ENCODE data around the gene FAM222A.

Gene FAM222A

DNA sequence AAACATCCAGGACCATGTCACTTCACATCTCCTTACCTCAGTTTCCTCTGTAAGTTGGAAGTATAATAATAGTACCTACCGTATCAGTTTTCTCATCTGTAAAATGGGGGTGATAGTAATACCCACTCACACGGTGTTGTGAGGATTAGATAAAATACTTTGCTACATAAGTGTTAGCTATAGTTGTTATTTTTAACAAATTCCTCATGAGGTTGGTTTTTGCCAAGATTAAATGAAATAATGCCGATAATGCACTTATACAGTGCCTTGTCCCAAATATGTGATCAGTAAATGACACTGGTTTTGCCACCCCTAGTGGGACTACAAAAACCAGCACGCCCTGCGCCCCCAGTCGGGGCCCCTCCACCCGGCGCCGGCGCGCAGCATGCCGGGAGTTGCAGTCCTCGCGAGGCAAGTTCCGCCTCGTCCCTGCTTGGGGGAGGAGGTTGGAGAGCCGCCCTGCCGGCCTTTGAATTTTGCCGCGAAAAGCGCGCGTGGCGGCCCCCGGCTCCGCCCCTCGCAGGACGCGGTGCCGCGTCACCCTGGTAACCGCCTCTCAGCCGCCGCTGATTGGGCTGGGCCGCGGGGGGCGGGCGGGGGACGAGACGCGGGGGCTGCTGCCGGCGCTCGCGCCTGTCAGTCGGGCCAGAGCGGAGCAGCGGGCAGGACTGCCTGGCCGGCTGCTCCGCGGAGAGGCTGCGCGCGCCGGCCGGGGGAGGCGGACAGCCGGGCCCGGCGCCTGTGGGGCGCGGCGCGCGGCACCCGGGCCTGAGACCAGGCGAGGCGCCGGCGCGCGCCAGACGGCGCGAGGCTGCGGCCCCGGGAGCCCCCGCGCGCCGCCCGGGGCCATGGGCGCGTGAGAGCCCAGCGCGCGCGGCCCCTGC, at the start of gene FAM222A:
TSS of gene FAM222A (plus strand) at position 639 of the 884 bp plus-strand sequence. CDS start 30,322 bp downstream, outside the sequence.
- DNase-seq (ENCODE audit: low read depth) = peak; percentile 96

- DNase-seq (ENCODE audit: low read depth) = no peak
These were observed 49.2 kb upstream of the FAM222A start for GRCh38 chr12:109664402-109664801.

- DNase-seq (ENCODE audit: low read depth) = no peak
These were observed 47.6 kb upstream of the FAM222A start for GRCh38 chr12:109666068-109666467.

DNA sequence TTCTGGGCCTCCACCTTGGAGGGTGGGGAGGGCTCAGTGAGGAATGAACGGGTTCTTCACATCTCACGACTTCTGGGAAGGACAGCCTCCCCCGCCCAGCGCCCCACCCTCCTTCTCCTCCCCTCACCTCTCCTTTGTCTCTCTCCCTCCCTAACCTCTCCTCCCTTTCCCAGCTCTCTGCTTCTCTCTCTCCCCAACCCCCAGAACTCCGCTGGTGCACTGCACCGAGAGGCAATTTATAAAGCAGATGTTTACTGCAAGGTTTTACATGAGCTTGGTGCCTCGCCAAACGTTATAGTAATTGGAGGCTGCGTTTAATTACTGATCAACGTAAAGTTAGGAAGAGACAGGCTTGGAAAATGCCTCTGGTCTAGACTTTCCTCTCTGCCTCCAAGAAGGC, 42.9 kb upstream of the FAM222A start:
- DNase-seq (ENCODE audit: low read depth) = no peak

GRCh38 chr12:109671502-109671901, 42.1 kb upstream of the FAM222A start:
- DNase-seq (ENCODE audit: low read depth) = no peak

DNA sequence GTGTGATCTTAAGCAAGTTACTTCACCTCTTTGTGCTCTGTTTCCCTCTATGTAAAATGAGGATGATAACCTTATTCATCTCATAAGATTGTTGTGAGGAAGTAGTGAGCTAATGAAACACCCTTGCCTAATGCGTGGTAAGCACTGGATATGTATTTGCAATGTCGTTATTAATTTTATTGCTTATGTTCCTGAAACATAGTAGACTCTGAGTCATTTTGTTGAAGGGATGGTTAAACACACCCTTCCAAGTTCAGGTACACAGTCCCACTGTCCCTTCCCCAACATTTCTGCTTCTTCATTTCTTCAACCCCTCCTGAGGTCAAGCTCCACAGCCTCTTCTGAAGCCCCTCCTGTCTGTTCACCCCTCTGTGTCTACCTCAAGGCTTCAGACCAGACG, 40.2 kb upstream of the FAM222A start:
- DNase-seq (ENCODE audit: low read depth) = no peak

GRCh38 chr12:109673884-109674283, 39.7 kb upstream of the FAM222A start:
- DNase-seq (ENCODE audit: low read depth) = no peak

DNA sequence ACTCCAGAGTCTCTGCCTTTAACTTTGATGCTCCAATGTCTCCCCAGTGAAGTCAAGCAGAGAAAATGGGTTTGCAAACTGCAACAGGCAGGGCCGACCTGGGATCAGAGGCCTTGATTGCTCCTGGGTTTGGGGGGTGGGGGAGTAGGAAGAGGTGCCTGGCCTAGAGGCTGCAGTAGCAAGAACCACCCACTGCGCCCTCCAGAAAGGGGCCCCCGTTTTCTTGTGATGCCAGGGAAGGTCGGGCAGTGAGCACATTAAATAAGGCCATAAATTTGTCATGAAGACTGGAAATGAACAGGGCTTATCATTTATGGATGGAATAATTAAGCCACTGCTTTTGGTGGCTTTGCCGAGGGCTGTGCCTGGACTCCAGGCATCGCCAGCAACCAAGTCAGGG, 38.2 kb upstream of the FAM222A start:
- DNase-seq (ENCODE audit: low read depth) = no peak

DNA sequence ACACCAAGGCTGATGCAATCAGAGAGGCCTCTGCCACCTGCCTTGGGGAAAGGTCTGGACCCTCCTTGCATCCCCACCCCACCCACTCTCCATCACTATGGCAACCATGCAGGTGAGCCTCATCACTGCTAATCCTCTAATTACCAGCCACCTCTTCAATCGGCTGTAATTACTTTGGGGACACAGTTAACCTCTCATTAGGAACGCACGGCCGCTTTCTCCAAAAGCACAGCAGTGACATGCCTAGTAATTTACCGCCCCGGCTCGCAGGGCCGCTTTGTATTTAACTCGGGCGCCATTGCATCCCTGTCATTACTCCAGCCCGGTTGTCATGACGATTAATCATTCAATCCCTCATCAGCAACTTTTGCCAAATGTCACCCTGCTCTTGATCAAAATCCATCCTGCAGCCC, 36.3 kb upstream of the FAM222A start:
- DNase-seq (ENCODE audit: low read depth) = no peak

- no peak for DNase-seq (ENCODE audit: low read depth)
These were observed 34.9 kb upstream of the FAM222A start for GRCh38 chr12:109678719-109679118.

GRCh38 chr12:109679501-109680263, 33.9 kb upstream of the FAM222A start:
- DNase-seq (ENCODE audit: low read depth) = no peak

DNA sequence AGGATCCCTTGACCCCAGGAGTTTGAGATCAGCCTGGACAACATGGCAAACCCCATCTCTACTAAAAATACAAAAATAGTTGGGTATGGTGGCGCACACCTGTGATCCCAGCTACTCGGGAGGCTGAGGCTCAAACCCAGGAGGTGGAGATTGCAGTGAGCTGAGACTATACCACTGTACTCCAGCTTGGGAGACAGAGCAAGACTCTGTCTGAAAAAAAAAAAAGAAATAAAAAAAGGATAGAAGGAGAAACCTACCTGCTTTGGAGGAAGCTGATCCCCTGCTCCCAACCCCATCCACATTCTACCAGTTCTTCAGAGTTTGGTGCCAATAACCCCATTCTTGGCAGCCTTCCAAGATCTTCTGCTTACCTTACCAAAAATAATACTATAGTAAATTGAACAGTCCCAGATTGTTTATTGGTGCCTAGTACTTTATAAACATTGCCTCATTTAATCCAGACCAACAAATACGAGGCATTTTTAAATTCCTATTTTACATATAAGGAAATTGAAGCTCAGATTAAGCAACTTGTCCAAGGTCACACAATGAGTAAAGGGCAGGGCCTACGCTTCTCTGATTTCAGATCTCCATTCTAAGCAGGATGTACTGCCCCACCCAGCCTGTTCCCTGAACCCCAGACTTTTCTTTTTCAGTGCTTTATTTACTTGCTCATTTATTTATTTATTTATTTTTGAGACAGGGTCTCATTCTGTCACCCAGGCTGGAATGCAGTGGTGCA, 33.2 kb upstream of the FAM222A start:
- DNase-seq (ENCODE audit: low read depth) = no peak

DNA sequence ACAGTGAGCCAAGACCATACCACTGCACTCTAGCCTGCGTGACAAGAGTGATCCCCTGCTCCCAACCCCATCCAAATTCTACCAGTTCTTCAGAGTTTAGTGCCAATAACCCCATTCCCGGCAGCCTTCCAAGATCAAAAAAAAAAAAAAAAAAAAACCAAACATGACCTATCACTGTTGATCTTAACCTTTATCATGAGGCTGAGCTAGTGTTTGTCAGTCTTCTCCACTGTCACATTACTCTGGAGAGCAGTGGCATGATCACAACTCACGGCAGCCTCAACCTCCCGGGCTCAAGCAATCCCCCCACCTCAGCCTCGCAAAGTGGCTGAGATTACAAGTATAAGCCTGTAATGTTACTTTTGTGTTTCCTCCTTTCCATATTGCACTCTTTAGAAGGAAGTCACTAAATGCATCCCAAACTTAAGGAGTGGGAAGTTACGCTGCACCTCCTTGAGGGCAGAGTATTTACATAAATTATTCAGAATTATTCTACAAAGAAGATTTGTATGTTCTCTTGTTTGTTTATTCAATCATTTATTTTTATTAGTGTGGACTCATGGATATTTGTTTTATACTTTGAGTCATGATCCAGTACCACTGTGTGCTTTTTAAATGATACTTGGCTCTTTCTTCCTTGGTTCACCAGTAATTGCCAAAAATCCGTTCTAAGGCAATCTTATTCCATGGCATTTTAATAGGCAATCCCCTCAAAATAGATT, 31.5 kb upstream of the FAM222A start:
- no peak for DNase-seq (ENCODE audit: low read depth)

DNA sequence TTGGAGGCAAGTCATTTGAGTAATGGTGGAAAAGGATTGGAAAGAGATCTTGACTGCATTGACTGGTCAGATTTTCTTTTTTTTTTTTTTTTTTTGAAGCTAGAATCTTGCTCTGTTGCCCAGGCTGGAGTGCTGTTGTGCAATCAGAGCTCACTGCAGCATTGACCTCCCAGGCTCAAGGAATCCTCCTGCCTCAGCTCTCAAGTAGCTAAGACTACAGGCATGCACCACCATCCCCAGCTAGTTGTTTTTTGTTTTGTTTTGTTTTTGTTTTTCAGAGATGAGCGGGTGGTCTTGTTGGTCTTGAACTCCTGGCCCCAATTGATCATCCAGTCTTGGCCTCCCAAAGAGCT, 30.9 kb upstream of the FAM222A start:
- no peak for DNase-seq (ENCODE audit: low read depth)

- DNase-seq (ENCODE audit: low read depth) = no peak
These were observed 30.3 kb upstream of the FAM222A start for GRCh38 chr12:109683316-109683715.

- no peak for DNase-seq (ENCODE audit: low read depth)
These were observed 27.8 kb upstream of the FAM222A start for GRCh38 chr12:109685574-109686447.

DNA sequence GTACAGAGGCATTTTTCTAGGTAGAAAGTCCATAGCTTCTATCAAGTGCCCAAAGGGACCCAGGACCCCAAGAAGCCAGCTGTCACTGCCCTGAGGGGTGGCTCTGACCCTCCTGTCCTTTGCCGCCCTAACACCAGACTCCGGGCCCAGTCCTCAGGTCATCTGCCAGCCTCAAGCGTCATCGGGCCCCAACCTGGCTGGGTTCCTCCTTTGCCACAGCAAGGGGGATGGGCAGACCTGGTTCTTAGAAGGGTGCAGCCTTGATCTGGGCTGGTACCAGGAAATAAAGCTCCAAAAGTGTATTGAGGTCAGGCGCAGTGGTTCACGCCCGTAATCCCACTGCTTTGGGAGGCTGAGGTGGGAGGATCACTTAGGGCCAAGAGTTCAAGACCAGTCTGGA, 27.1 kb upstream of the FAM222A start:
- DNase-seq (ENCODE audit: low read depth) = no peak

- DNase-seq (ENCODE audit: low read depth) = no peak
These were observed 26.4 kb upstream of the FAM222A start for GRCh38 chr12:109687250-109687649.

DNA sequence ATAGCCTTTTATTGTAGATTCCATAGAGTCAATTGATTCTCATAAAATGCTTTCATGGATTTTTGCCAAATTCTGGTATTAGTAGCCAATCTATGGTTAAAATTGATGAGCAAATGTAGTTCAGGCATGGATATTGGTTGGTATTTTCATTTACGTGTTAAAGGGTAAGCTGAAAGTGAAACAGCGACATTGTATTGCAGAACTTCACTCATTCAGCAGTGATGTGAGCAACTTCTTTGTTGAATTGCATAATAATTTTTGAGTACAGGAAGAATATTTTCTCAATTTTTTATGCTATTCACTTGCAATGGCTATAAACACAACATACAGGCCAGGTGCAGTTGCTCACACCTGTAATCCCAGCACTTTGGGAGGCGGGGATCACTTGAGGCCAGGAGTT, 24.2 kb upstream of the FAM222A start:
- DNase-seq (ENCODE audit: low read depth) = no peak

GRCh38 chr12:109693160-109693559, 20.5 kb upstream of the FAM222A start:
- no peak for DNase-seq (ENCODE audit: low read depth)

All from stimulated activated CD8-positive, alpha-beta memory T cell treated with anti-CD3 and anti-CD28 coated beads, Interleukin-4, amount 100 ng/mL, for 24 hours (primary cell).